ENCODE data around the gene CYGB. TPM values are rescaled to one million over a fixed set of nuclear protein-coding genes. Genes with fewer than 3 reads are reported as not detected.
A peak's percentile ranks its signal among the peaks of the same experiment; 100 is the strongest.

Gene CYGB
- total and polyA plus RNA-seq, 2 of the 13 experiments (the other 11 are each of a cell fraction or from before 2014, with no cell fraction given) = 18.9 to 27.1 TPM

- TF ChIP-seq GTF3A (CRISPR knock-in tag; conservative IDR thresholded peaks at IDR 0.05) (no peak), HHEX (CRISPR knock-in tag; IDR thresholded peaks at IDR 0.05) (no peak), RARG (CRISPR knock-in tag; IDR thresholded peaks at IDR 0.05; ENCODE audit: low read depth) (no peak), RAD51 (IDR thresholded peaks at IDR 0.05; ENCODE audit: borderline replicate concordance) (peak; percentile 43; the same call in 1 of the 2 replicates), GPN1 (CRISPR knock-in tag; IDR thresholded peaks at IDR 0.05; ENCODE audit: borderline replicate concordance) (no peak), RBAK (CRISPR knock-in tag; IDR thresholded peaks at IDR 0.05) (no peak), HDAC1 (CRISPR knock-in tag; IDR thresholded peaks at IDR 0.05) (0 out of 2 replicates have a peak, but pooled peaks have one; percentile 19), NFIB (CRISPR knock-in tag; IDR thresholded peaks at IDR 0.05; ENCODE audit: borderline replicate concordance) (no peak), KDM3A (CRISPR knock-in tag; IDR thresholded peaks at IDR 0.05; ENCODE audit: low read depth) (no peak), ZKSCAN5 (CRISPR knock-in tag; IDR thresholded peaks at IDR 0.05) (no peak), MNT (IDR thresholded peaks at IDR 0.05) (peak; percentile 92), NFYB (CRISPR knock-in tag; IDR thresholded peaks at IDR 0.05) (no peak), HES4 (CRISPR knock-in tag; IDR thresholded peaks at IDR 0.05; ENCODE audit: borderline replicate concordance) (no peak), CREM (IDR thresholded peaks at IDR 0.05) (no peak), CREM (CRISPR knock-in tag; IDR thresholded peaks at IDR 0.05) (no peak), TEAD3 (CRISPR knock-in tag; optimal IDR thresholded peaks at IDR 0.05; ENCODE audit: borderline replicate concordance) (no peak), ZNF251 (CRISPR knock-in tag; IDR thresholded peaks at IDR 0.05) (no peak), ZNF296 (CRISPR knock-in tag; conservative IDR thresholded peaks at IDR 0.05) (no peak), YEATS2 (CRISPR knock-in tag; IDR thresholded peaks at IDR 0.05; ENCODE audit: borderline replicate concordance) (no peak), PHB2 (IDR thresholded peaks at IDR 0.05; ENCODE audit: partially characterized antibody) (no peak), GZF1 (CRISPR knock-in tag; IDR thresholded peaks at IDR 0.05) (no peak), ZNF510 (CRISPR knock-in tag; IDR thresholded peaks at IDR 0.05; ENCODE audit: low read depth) (no peak), BORCS8-MEF2B (CRISPR knock-in tag; IDR thresholded peaks at IDR 0.05) (no peak), SSRP1 (CRISPR knock-in tag; IDR thresholded peaks at IDR 0.05) (no peak), ZNF362 (CRISPR knock-in tag; IDR thresholded peaks at IDR 0.05; ENCODE audit: borderline replicate concordance) (peak; percentile 24; the same call in 1 of the 2 replicates), MED13 (CRISPR knock-in tag; IDR thresholded peaks at IDR 0.05) (no peak), RCOR2 (CRISPR knock-in tag; IDR thresholded peaks at IDR 0.05) (no peak), ZNF580 (CRISPR knock-in tag; IDR thresholded peaks at IDR 0.05; ENCODE audit: borderline replicate concordance, low read depth) (no peak), SAP130 (CRISPR knock-in tag; IDR thresholded peaks at IDR 0.05; ENCODE audit: low read depth) (no peak), ZBTB7A (CRISPR knock-in tag; IDR thresholded peaks at IDR 0.05) (no peak), NFKBIZ (CRISPR knock-in tag; IDR thresholded peaks at IDR 0.05) (no peak), NBN (conservative IDR thresholded peaks at IDR 0.05) (no peak)
- TF ChIP-seq, protein P1, sequence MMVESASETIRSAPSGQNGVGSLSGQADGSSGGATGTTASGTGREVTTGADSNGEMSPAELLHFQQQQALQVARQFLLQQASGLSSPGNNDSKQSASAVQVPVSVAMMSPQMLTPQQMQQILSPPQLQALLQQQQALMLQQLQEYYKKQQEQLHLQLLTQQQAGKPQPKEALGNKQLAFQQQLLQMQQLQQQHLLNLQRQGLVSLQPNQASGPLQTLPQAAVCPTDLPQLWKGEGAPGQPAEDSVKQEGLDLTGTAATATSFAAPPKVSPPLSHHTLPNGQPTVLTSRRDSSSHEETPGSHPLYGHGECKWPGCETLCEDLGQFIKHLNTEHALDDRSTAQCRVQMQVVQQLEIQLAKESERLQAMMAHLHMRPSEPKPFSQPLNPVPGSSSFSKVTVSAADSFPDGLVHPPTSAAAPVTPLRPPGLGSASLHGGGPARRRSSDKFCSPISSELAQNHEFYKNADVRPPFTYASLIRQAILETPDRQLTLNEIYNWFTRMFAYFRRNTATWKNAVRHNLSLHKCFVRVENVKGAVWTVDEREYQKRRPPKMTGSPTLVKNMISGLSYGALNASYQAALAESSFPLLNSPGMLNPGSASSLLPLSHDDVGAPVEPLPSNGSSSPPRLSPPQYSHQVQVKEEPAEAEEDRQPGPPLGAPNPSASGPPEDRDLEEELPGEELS (CRISPR knock-in tag; IDR thresholded peaks at IDR 0.05) = no peak
These were observed 24.2 kb downstream of the CYGB start (continued) for GRCh38 chr17:76513306-76513692.
